Small intestine (tissue), 7 donors: ENCODE measurements around the gene DYNLL1. TPM values are rescaled to one million over a fixed set of nuclear protein-coding genes. Genes with fewer than 3 reads are reported as not detected.
"Not testable (repeated sequence)": the region's sequence is repeated elsewhere in the genome, so short reads cannot be mapped to it uniquely, and the experiment has no call there.

ENCODE experiments used
- DNase-seq, 2 donors: peaks; one replicate each; pipeline versions ENCODE4 v3.0.0 to v3.0.0-alpha.2; 2013
- FAIRE-seq: peaks from 2 replicates; lab custom pipeline; 2012; peaks lifted over from hg19 to GRCh38; lab: Jason Lieb, UNC
- H3K27ac ChIP-seq, 3 donors: one replicate each; pipeline ENCODE4 v1.5.1; 2013; ENCODE audit warnings: low read length in 2 of 3, mild to moderate bottlenecking in 2 of 3, control low read depth in 1 of 3, inconsistent platforms in 1 of 3, low read depth in 1 of 3, moderate library complexity in 1 of 3
- H3K27me3 ChIP-seq, 3 donors: one replicate each; pipeline ENCODE4 v1.6.1; 2013; ENCODE audit warnings: low read length in 3 of 3, inconsistent platforms in 1 of 3; ENCODE audit not compliant: control insufficient read depth in 3 of 3, insufficient read depth in 3 of 3
- H3K36me3 ChIP-seq, 3 donors: one replicate each; pipeline ENCODE4 v1.6.1; 2013; ENCODE audit warnings: low read length in 3 of 3, inconsistent platforms in 1 of 3, low read depth in 1 of 3, mild to moderate bottlenecking in 1 of 3, moderate library complexity in 1 of 3; ENCODE audit not compliant: control insufficient read depth in 3 of 3, insufficient read depth in 2 of 3
- H3K4me1 ChIP-seq, 3 donors: one replicate each; pipeline ENCODE4 v1.6.1; 2013; ENCODE audit warnings: low read length in 2 of 3, inconsistent platforms in 1 of 3, low read depth in 1 of 3, mild to moderate bottlenecking in 1 of 3, moderate library complexity in 1 of 3; ENCODE audit not compliant: control insufficient read depth in 3 of 3, insufficient read depth in 2 of 3
- H3K4me3 ChIP-seq, 3 donors: one replicate each; pipeline ENCODE4 v1.5.1; 2013; ENCODE audit warnings: low read length in 3 of 3, control low read depth in 1 of 3, inconsistent platforms in 1 of 3, low read depth in 1 of 3, mild to moderate bottlenecking in 1 of 3, moderate library complexity in 1 of 3
- H3K9me3 ChIP-seq, 2 donors: one replicate each; pipeline ENCODE4 v1.6.1; 2013; ENCODE audit warnings: low read depth in 1 of 2, low read length in 1 of 2; ENCODE audit not compliant: control insufficient read depth in 2 of 2, insufficient read depth in 1 of 2
- WGBS, 3 donors: extraction: QIAGEN DNeasy Blood & Tissue Kit; methylation state at CpG; one replicate each; pipeline ENCODE4 v1.1.7; 2013; 5-methylcytosine and 5-hydroxymethylcytosine counted together
- polyA plus RNA-seq, 4 donors: library from polyadenylated mRNA; stranded (reverse) in 3 of 4; unstranded in 1 of 4; fragments of 200-250 nt in 3 of 4; fragments of 120-200 nt in 1 of 4; gene quantifications; one replicate each; pipeline versions ENCODE4 v1.2.1 to v1.2.3, GENCODE V29; 2013
- donor health status: healthy with polysubstance abuse.
- donor health status: control.
- donor health status: control.
- donor health status: Bipolar disorder and iron deficiency.
- donor health status: healthy.

DYNLL1 gene
- polyA plus RNA-seq, 4 donors, result 312 to 554 (median 387) TPM

GRCh38 chr12:120475643-120476042 is 20.3 kb upstream of the DYNLL1 start:
- no peaks in the 10 kb centered on the region for H3K4me1 ChIP-seq
- no peaks in the 10 kb centered on the region for H3K9me3 ChIP-seq
- H3K27ac ChIP-seq, result no peak overlapping the region
- H3K27me3 ChIP-seq, result no peaks in the 10 kb centered on the region
- DNase-seq, result no peak
- FAIRE-seq, result no peak
- WGBS, 3 donors, result 97 to 100% (median 98%) methylated on average over 1 of the region's 1 CpG
- H3K4me3 ChIP-seq, result no peak overlapping the region
- no peaks in the 10 kb centered on the region for H3K36me3 ChIP-seq

- FAIRE-seq (no peak), DNase-seq (no peak)
- H3K9me3 ChIP-seq, result no peaks in the 10 kb centered on the region
- WGBS, 3 donors, result 92 to 96% (median 95%) methylated on average over 1 of the region's 1 CpG
- no peaks in the 10 kb centered on the region for H3K27me3 ChIP-seq
- no peak overlapping the region for H3K27ac ChIP-seq
- peaks cover 0 to 5% (median 0%) of the 10 kb centered on the region in 3 donors for H3K36me3 ChIP-seq
- H3K4me1 ChIP-seq, result no peaks in the 10 kb centered on the region
- H3K4me3 ChIP-seq, result no peak overlapping the region
Observed at GRCh38 chr12:120479458-120479857, 16.5 kb upstream of the DYNLL1 start.

- H3K27me3 ChIP-seq, result no peaks in the 10 kb centered on the region
- H3K27ac ChIP-seq, result no peak overlapping the region
- H3K9me3 ChIP-seq, result no peaks in the 10 kb centered on the region
- 71 to 82% (median 78%) methylated on average over 1 of the region's 1 CpG for WGBS, 3 donors
- no peak for FAIRE-seq
- DNase-seq, result no peak
- no peaks in the 10 kb centered on the region for H3K4me1 ChIP-seq
- H3K36me3 ChIP-seq, result peaks cover 0 to 5% (median 0%) of the 10 kb centered on the region in 3 donors
- no peak overlapping the region for H3K4me3 ChIP-seq
Observed at GRCh38 chr12:120480211-120480610, 15.7 kb upstream of the DYNLL1 start.

DNA sequence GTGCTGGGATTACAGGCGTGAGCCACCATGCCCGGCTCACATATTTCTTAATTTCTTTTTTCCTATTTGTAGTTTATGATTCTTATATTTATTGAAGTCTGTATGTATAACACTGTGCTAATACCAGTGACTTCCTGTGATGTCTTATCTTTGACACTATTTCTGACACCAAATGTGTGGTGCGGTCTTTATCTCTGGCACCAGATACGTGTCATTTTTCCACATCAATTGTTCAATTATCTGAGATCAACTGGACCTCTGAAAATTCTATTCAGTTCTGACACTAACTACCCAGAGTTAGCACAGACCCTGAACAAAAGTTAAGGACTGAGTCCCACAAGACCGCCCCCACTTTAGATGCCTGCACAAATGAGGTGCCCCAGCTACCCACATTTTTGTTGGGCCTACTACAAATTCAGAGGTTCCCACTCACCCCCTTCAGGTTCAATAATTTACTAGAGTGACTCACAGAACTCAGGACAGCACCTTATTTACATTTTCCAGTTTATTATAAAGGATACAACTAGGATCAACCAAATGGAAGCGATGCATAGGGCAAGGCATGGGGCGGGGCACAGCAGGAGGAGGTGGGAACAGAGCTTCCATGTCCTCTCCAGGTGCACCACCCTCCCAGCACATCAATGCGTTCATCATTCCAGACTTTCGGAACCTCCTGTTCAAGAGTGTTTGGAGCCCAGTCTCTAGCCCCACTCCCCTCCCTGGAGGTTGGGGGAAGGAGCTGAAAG is 14.7 kb upstream of the DYNLL1 start:
- DNase-seq (no peak), FAIRE-seq (no peak)
- Histone ChIP-seq H3K27ac (no peak overlapping the region), H3K27me3 (no peaks in the 10 kb centered on the region), H3K4me1 (no peaks in the 10 kb centered on the region), H3K4me3 (no peak overlapping the region), H3K9me3 (no peaks in the 10 kb centered on the region), H3K36me3 (peaks cover 0 to 5% (median 0%) of the 10 kb centered on the region in 3 donors)
- 89 to 92% (median 91%) methylated on average over 9 of the region's 9 CpGs for WGBS, 3 donors

DNA sequence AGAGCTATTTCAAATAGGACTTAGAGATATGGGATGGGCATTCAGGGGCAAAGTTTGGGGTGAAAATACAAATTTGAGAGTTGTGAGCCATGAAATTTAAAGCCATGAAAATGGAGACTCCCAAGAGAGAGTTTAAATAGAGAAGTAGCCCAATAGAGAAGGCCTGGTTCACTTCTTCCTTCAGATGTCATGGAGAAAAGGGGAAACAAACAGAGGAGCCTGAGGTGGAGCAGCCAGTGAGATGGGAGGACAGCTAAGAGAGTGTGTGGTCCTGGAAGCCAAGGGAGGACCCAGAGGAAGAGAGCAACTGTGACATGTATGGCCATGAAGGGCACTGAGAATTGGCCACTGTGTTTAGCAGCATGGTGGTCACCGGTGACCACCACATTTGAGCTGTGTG is 12.3 kb upstream of the DYNLL1 start:
- 95 to 98% (median 96%) methylated on average over 1 of the region's 1 CpG for WGBS, 3 donors
- FAIRE-seq (no peak), DNase-seq (no peak)
- H3K36me3 ChIP-seq, result peaks cover 0 to 7% (median 0%) of the 10 kb centered on the region in 3 donors
- H3K27me3 ChIP-seq, result no peaks in the 10 kb centered on the region
- no peaks in the 10 kb centered on the region for H3K9me3 ChIP-seq
- H3K4me1 ChIP-seq, result no peaks in the 10 kb centered on the region
- H3K27ac ChIP-seq, result no peak overlapping the region
- H3K4me3 ChIP-seq, result no peak overlapping the region

GRCh38 chr12:120485961-120486881 is 9.7 kb upstream of the DYNLL1 start:
- WGBS, 3 donors, result 87 to 91% (median 89%) methylated on average over 7 of the region's 7 CpGs
- Histone ChIP-seq H3K4me1 (no peaks in the 10 kb centered on the region), H3K27ac (no peak overlapping the region), H3K4me3 (no peak overlapping the region), H3K36me3 (peaks cover 0 to 16% (median 0%) of the 10 kb centered on the region in 3 donors), H3K27me3 (no peaks in the 10 kb centered on the region), H3K9me3 (no peaks in the 10 kb centered on the region)
- no peak for FAIRE-seq
- DNase-seq, result no peak

DNA sequence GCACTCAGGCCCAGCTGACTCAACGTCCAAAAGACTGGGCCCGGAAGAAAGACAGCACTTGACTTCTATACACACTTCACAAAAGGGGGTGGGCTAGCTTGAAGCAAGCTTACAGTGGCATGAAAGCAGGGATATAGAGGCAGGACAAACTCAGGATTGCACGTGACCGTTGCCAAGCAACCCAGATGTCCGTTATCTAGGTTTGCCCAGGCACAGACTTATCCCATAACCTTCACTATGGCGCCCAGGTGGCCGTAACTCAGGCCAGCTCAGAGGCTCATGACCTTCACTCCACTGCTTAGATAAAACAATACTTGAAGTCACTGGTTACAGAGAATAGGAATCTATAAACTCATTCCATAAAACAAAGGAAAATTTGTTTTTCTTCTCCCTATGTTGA is 8.4 kb upstream of the DYNLL1 start:
- not testable (repeated sequence) for H3K27me3 ChIP-seq, DNase-seq, FAIRE-seq, H3K9me3 ChIP-seq, H3K4me1 ChIP-seq, H3K4me3 ChIP-seq, H3K27ac ChIP-seq
- peaks cover 0 to 22% (median 0%) of the 10 kb centered on the region in 3 donors for H3K36me3 ChIP-seq
- 82 to 88% (median 87%) methylated on average over 7 of the region's 7 CpGs for WGBS, 3 donors

DNA sequence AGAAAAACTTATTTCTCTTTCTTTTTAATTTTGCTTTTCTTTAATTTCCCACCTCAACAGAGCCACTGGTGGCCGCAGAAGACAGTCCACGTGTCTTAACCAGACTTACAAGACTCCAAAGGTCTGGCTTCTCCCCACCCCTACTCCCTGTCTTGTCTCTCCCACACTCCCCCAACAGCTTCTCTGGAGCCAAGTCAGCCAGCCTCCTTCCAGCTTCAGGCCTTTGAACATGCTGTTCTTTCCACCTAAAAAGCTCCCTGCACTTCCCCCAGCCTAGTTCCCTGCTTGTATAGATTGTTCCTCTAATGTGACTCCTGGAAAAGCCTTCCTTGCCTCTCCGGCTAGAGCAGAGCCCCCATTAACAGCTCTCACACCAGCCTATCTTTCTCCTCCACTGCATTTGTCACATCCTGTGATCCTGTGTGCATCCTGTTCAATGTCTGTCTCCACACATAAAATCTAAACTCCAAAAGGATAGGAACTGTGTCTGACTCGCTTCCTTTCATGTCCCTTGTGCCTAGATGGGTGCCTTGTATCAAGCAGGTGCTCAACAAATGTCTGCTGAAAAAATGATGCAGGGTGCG is 7.8 kb upstream of the DYNLL1 start:
- no peaks in the 10 kb centered on the region for H3K27me3 ChIP-seq
- 75 to 77% (median 76%) methylated on average over 5 of the region's 5 CpGs for WGBS, 3 donors
- H3K4me1 ChIP-seq, result no peaks in the 10 kb centered on the region
- DNase-seq, result no peak
- no peaks in the 10 kb centered on the region for H3K9me3 ChIP-seq
- no peak overlapping the region for H3K4me3 ChIP-seq
- H3K36me3 ChIP-seq, result peaks cover 0 to 18% (median 0%) of the 10 kb centered on the region in 3 donors
- H3K27ac ChIP-seq, result no peak overlapping the region
- FAIRE-seq, result no peak
